Measurements from ENCODE around the gene PLCH2. TPM values are rescaled to one million over a fixed set of nuclear protein-coding genes. Genes with fewer than 3 reads are reported as not detected.

PLCH2 gene
- total RNA-seq, 1 donor = under 0.01 TPM

GRCh38 chr1:2508180-2508579 is 32.1 kb downstream of the PLCH2 start:
- TF ChIP-seq CTCF (IDR thresholded peaks at IDR 0.05; ENCODE audit: insufficient read depth, low read depth, low read length) = no peak
- no peak overlapping the region for H3K4me3 ChIP-seq (ENCODE audit: low read depth, low read length)
- no peak for DNase-seq (ENCODE audit: low read depth)

GRCh38 chr1:2508751-2509150 is 32.7 kb downstream of the PLCH2 start:
- no peak for TF ChIP-seq CTCF (IDR thresholded peaks at IDR 0.05; ENCODE audit: insufficient read depth, low read depth, low read length)
- DNase-seq (ENCODE audit: low read depth) = no peak
- H3K4me3 ChIP-seq (ENCODE audit: low read depth, low read length) = no peak overlapping the region

GRCh38 chr1:2509589-2509988 is 33.5 kb downstream of the PLCH2 start:
- no peak overlapping the region for H3K4me3 ChIP-seq (ENCODE audit: low read depth, low read length)
- no peak for DNase-seq (ENCODE audit: low read depth)
- no peak for TF ChIP-seq CTCF (IDR thresholded peaks at IDR 0.05; ENCODE audit: insufficient read depth, low read depth, low read length)

- DNase-seq (ENCODE audit: low read depth) = no peak
- H3K4me3 ChIP-seq (ENCODE audit: low read depth, low read length) = no peak overlapping the region
- no peak for TF ChIP-seq CTCF (IDR thresholded peaks at IDR 0.05; ENCODE audit: insufficient read depth, low read depth, low read length)
These were observed 34.5 kb downstream of the PLCH2 start for GRCh38 chr1:2510366-2511155.

- no peak for DNase-seq (ENCODE audit: low read depth)
- no peak for TF ChIP-seq CTCF (IDR thresholded peaks at IDR 0.05; ENCODE audit: insufficient read depth, low read depth, low read length)
- no peak overlapping the region for H3K4me3 ChIP-seq (ENCODE audit: low read depth, low read length)
These were observed 36.9 kb downstream of the PLCH2 start for GRCh38 chr1:2512862-2513421.

- TF ChIP-seq CTCF (IDR thresholded peaks at IDR 0.05; ENCODE audit: insufficient read depth, low read depth, low read length) = no peak
- no peak overlapping the region for H3K4me3 ChIP-seq (ENCODE audit: low read depth, low read length)
- DNase-seq (ENCODE audit: low read depth) = no peak
These were observed 38.0 kb downstream of the PLCH2 start for GRCh38 chr1:2513939-2514652.

Data from fibroblast of villous mesenchyme (primary cell).